ENCODE results near the gene KRT25.

DNA sequence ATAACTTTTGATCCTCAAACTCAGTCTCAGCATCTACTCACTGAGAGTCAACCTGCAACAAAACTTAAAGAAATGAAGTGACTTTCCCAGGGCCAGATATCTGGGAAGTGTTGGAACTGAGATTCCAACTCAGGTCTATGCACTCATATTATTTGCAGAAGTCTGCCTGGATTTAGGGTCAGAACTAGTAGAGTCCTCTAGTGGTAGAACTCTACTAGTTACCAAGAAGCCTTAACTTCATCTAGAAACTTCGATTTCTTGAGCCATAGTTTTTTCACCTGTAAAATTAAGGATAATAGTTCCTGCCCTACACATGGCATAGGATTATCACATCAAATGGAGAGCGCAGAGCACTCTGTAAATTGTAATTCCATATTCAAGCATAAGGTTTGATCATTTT lies 28.2 kb downstream of the KRT25 start:
- TF ChIP-seq, protein P1, sequence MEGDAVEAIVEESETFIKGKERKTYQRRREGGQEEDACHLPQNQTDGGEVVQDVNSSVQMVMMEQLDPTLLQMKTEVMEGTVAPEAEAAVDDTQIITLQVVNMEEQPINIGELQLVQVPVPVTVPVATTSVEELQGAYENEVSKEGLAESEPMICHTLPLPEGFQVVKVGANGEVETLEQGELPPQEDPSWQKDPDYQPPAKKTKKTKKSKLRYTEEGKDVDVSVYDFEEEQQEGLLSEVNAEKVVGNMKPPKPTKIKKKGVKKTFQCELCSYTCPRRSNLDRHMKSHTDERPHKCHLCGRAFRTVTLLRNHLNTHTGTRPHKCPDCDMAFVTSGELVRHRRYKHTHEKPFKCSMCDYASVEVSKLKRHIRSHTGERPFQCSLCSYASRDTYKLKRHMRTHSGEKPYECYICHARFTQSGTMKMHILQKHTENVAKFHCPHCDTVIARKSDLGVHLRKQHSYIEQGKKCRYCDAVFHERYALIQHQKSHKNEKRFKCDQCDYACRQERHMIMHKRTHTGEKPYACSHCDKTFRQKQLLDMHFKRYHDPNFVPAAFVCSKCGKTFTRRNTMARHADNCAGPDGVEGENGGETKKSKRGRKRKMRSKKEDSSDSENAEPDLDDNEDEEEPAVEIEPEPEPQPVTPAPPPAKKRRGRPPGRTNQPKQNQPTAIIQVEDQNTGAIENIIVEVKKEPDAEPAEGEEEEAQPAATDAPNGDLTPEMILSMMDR (IDR thresholded peaks at IDR 0.05) = peak in 4 of 5 experiments; percentile 14 to 34 (median 24)
- no peak for TF ChIP-seq POLR2A (IDR thresholded peaks at IDR 0.05)
- TF ChIP-seq POLR2AphosphoS5 (IDR thresholded peaks at IDR 0.05) = no peak

Data from transverse colon (tissue), 4 donors.